HG03469 (cell line): ENCODE data around the gene MAP7.

Source experiments
- ATAC-seq: cut with Tn5 transposase; IDR thresholded peaks from one replicate; pipeline ENCODE4 v1.9.1; 2021; ENCODE audit warnings: mild to moderate bottlenecking, moderate library complexity, moderate number of reproducible peaks; ENCODE audit not compliant: unreplicated experiment

The MAP7 gene

DNA sequence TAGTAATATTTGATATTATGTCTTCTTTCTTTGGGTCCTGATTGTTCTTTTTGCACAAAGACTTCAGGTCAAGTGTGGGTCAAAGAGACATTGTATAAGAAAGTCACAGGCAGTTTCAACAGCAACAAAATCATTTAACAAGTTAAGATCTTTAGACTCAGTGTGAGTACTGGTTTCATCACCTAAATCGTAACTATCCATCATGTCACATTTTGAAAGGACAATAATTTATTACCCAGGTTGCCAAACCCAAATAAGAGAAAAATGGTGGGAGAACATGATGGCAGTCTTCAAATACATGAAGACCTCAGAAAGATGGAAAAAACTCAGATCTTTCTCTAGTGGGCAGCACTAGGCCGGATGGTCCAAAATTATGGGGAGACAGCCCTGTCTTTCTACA is 205.1 kb downstream of the MAP7 start:
- no peak for ATAC-seq

DNA sequence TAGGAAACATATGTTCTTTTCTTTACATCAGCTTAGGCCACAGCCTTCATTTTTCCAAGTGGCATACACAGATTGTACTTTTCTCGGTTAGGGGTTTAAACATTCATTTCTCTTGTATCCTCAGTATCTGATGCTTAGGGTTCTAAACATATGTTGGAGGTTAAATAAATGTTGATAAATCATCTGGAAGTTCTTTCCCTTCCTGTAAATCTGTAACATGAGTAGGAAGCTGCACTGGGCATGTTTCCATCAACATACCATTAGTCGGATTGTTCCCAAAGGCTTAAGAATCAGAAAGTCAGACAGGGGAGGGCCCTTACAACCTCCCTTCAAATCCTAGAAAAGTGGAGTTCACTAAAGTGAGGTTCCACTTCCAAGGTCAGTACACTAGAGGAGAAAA is 205.8 kb downstream of the MAP7 start:
- no peak for ATAC-seq

DNA sequence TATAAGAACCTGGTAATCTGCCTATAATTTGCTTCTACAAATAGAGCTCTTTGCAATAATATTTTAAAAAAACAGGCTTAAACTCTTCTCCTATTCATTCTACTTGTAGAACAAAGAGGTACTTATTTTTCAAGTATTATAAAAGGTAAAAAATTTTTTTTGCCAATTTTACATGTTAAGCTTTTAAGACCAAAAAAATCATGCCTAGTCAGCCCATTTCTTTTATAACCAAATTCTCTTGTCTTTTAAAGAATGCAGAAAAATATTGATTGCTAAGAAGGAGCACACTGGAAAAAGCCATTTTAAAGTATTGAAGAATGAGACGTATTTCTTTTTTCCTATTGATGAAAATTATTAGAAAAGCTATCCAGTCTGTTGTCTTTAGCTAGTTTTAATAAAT is 206.5 kb downstream of the MAP7 start:
- no peak for ATAC-seq

DNA sequence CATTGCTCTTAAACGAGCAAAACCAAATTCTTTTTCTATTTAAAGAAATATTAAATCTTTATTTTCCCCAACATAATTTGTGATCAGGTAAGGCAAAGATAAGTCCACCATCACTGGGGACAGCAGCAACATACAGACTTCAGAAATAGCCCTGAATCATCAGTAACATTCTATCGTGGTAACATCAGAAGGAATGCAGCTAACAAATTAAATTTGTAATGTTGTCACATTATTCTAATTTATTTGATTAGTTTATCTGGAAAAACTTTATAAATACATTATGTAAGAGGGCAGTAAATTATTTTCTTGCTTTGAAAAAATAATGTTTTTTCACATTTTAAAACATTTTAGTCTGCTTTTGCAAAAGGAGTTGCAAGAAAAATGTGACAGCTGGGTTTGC is 206.9 kb downstream of the MAP7 start:
- no peak for ATAC-seq

DNA sequence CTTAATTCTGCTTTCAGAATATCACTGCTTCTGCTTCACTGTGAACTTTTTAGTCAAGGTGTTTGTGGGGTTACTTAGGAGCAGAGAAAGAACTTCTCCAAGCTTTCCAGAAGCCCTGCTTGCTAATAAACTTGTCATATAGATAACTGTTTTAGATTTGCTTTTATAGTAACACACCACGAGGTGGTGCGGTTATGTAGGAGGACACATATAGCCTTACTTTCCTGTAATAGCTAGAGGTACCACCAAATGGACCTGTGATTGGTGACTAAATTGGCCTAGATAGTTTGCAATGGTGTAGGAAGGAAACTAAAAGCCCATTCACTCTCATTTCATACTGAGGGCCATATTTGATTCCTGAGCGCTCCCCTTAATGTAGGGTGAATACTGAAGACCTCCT is 208.3 kb downstream of the MAP7 start:
- ATAC-seq = no peak

DNA sequence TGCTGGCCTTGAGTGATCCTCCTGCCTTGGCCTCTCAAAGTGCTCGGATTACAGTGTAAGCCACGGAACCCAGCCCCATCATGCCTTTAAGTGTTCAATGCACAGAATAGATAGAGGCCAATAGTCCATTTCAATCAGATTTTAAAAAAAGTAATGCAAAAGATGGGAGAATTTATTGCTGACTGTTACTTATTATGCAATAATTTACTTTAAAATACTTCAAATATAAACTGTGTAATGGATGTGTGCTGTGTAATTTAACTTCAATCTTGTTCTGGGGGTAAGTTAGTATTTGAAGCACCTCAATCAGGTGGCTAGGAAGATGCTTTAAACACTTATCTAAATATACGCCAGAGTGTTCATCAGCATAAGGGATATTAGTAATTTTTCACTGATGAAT is 208.9 kb downstream of the MAP7 start:
- ATAC-seq = no peak

DNA sequence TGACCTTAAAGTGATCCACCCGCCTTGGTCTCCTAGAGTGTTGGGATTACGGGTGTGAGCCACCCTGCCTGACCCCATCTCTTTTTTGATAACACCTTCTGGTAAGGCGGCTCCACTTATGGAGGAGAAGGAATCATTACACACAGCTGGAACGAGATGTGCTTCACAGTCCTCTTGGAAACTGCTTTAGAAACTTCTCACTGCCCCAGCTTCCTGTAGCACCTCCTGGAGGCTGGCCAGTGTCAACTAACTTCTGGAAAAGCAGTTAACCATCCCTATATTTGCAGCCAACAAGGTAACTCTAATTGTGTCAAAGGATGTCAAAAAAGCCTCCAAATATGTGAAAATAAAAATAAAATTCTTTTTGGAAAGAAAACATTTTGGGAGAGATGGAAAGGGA is 211.7 kb downstream of the MAP7 start:
- ATAC-seq = no peak

DNA sequence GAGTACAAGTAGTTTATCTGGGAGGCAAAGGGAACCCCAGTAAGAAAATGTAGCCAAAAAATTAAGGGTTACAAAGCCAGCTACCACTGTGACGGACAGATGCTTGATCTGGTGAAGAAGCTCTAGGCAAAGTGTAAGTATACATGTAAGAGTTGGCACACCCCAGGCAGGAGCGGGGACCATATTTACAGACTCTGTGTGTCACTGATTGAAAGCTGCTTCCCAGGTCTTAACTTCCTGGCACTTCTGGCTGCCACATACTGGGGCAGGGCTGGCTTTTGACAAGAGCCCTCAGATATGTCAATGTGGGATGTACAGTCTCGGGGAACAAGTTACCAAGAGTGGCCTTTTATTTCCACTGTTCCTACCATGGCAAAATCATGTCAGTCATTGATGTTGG is 212.6 kb downstream of the MAP7 start:
- no peak for ATAC-seq

DNA sequence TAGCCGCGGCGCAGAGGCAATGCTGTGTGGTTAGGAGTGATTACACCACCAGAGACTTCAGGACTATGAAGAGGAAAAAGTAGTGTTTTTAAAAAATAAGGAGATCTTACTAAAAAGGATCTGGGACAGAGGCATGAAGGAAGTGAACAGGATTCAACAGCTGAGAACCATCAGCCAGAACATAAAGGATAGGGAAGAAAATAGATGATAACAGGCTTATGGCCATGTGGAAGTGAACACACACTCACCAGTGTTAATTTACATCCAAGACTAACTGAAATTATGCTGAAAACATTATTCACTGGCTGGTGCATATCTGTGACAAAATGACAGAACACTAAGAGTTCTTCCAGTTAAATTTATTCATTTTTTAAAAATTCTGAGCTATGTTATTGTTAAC is 213.1 kb downstream of the MAP7 start:
- no peak for ATAC-seq

DNA sequence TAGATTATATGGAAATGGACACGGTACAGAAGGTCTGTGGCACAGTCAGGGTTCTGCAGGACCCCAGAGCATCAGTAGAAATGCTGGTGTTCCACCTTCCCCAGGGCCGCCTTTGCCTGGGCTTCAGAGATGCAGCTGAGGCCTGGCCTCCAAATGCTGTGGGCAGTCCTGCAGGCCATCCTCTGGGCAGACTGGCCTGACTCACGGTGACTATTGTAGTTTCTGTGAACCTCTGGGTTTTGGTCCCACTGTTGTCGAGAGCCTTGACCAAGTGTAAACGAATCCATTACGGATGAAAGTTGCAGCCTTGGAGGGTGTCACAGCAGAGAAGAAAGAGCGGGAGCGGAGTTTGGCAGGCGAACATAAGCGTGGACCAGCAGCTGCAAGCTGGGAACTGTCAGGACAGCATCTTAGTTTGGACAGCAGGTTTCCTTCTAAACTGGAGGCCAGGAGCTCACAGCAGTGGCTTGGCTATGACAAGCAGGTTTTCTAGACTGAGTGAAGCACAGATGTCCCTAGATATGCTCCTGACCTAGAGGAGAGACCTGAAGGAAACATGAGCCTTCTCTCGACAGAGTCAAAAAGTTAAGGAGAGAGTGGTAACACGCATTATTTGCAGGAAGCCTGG is 214.4 kb downstream of the MAP7 start:
- ATAC-seq = no peak

DNA sequence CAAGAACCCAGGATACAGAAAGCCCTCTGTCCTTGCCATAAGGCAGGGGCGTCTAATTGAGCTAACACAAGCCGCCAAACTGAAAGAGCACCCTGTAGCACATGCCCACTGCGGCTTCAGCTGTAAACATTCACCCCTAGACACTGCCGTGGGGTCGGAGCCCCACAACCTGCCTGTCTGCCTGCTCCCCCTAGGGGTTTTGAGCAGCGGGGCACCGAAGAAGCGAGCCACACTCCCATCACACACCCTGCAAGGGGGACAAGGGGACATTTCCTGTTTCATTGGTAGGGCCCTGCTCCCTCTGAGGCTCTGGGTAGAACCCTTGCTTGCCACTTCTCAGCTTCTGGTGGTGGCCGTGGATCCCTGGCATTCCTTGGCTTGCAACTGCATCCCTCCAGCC is 215.4 kb downstream of the MAP7 start:
- ATAC-seq = no peak

DNA sequence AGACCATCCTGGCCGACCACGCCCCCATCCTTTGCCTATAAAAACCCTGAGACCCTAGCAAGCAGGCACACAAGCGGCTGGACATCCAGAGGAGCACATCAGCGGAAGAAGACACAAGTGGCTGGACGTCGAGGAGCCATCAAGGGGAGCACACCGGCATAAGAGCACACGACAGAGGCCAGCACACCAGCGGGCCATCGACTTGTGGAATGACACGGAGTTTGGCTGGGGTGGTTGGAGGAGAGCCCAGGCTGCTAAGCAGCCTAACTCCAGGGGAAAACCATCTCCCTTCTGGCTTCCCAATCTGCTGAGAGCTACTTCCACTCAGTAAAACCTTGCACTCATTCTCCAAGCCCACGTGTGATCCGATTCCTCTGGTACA is 215.8 kb downstream of the MAP7 start:
- no peak for ATAC-seq

DNA sequence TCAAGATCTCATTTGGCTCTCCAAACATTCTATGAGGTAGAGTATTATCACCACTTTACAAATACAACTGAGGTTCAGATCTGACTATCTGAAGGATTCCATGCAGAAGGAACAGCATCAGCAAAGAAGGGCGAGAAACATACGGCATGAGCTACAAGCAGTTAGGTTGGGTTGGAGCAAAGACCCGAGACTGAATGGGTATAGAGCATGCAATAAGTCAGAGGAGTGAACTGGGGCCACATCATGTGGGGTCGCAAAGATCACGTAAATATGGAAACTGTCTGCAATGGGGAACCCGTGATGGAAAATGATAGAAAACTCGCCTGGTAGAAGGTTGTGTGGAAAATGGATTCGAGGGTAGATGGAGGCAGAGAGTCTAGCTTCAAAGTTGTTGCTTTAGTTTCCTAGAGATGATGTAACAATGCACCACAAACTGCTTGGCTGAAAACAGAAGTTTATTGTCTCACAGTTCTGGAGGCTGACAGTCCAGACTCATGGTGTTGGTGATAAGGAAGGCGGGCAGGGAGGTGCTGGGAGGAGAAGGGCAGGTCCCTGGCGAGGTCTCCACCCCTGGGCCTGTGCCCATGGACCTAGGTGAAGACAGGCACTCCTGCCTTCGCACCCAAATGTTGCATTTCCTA is 216.3 kb downstream of the MAP7 start:
- ATAC-seq = no peak

DNA sequence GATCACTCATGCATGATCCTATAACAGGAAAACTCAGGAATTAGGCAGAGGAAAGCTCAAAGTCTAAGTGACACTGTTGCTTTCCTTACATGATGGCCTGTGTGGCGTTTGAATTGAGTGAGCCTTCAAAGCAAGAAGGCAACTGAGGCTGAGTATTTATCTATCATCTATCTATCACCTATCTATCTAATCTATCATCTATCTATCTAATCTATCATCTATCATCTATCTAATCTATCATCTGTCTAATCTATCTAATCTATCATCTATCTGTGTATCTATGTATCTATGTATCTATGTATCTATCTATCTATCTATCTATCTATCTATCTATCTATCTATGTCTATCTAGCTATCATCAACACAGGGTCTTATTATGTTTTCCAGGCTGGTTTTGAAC is 218.8 kb downstream of the MAP7 start:
- ATAC-seq = no peak

DNA sequence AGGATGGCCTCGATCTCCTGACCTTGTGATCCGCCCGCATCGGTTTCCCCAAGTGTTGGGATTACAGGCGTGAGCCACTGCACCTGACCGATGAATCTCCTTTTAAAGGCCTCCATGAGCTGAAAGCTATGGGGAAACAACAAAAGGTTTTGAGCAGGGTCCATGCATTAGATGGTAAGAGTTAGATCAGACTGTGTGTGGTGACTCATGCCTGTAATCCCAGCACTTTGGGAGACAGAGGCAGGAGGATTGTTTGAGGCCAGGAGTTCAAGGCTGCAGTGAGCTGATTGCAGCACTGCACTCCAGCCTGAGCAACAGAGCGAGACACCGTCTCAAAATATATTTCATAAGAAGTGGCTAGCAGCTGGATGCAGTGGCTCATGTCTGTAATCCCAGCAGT is 219.6 kb downstream of the MAP7 start:
- ATAC-seq = no peak

DNA sequence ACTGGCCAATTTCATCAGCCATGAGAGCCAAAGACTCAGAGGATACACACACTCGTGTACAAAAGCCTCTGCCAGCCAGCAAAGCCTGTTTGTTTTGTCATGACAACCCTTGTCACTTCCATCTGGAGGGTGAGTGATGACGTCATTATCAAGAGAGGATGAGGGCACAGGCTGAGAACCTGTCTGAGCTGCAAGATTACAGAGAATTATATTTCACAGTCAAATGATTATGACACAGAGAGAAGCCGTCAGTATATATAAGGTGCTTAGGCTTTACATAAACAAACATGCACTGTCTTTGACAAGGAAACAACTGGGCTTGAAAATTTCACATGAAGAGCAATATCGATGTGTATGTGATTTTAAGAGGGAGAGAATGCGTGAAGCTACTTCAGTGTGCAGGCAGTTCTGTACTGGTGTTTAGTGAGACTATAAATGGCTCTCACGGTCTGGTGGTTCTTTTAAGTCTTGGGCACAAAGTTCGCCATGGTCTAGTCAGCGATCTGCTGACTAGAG is 224.1 kb downstream of the MAP7 start:
- no peak for ATAC-seq

DNA sequence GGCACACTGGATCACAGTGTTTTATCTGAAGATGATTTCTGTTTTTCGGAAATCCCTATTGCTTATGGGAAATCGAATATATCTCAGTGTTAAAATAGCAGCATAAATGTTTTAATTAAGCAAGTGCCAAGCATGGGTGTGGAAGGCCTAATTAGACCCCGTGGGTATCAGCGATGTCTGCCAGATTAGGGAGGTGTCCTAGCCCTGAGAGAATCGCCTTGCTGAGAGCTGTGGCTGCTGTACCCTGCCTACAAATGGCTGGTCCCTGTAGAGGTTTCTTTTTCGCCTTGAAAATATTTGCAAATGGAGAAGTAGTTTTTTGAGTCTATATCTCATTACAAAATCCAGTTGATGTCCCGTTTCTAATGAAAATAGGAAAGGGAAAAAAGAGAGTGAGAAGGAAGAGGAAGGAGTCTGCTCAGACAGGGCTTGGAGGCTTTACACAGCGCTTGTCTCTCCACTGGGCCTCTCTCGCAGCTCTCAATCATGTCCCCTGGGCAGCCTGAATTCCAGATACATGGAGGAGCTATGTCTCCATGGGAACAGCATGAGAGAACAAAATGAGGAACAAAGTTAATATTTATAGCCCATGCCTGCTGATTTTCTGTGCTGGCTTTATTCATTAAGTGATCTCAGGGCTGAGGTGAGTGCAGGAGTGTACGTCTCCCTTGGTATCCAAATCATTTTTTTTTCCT is 225.4 kb downstream of the MAP7 start:
- ATAC-seq = no peak

DNA sequence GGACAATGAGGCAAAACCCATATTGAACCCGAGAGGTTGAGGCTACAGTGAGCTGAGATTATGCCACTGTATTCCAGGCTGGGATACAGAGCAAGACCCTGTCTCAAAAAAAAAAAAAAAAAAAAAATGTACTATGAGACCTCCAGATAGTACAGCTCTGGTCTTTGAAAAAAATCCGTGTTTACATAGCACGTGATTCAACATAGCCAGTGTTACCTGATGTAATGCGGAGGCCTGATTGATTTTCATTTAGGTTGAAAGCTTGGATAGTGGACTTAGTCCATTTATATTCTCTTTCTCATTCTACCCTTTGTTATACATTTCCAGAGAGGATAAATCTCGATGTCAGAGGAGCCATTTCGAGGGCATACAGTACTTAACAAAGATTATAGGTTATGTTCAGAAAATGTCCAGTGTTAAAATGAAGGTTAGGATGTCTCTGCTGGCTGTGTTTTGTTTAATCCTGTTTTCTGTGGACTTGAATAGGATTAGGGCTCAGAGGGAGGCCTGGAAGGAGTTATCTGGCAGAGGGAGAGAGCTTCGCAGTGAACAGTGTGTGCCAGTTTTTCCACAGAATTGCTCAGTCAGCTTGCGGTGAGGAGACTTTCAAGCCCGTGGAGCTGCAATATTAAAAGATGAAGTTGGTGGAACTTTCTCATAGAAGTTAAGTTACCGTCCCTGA is 226.7 kb downstream of the MAP7 start:
- no peak for ATAC-seq

DNA sequence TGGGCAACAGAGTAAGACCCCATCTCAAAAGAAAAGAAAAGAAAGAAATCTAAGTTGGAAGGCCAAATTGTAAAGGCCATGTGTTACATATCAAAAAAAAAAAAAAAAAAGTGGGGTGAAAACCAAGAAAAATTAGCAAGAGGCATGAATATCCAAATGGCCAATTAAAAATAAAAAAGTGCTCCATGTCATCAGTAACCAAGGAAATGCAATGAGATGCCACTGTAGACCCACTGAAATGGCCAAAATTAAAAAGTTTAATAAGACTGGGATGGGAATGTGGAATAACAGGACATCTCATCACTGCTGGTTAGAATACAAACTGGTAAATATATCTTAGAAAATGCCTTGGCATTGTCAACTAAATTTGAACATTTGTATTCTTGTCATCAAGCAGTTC is 230.5 kb downstream of the MAP7 start:
- ATAC-seq = no peak

DNA sequence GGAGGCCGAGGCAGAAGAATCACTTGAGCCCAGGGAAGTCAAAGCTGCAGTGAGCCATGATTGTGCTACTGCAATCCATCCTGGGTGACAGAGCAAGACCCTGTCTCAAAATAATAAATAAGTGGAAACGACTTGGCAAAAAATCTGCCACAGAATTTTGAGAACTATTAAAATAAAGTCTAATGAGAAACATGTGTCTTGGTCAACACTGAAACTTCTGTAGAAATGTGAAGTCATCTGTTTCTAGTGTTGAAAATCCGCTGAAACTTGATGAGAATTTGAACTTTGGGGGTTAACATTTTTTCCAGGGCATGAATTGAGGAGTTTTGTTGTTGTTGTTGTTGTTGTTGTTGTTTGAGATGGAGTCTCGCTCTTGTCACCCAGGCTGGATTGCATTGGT is 231.5 kb downstream of the MAP7 start:
- ATAC-seq = no peak

DNA sequence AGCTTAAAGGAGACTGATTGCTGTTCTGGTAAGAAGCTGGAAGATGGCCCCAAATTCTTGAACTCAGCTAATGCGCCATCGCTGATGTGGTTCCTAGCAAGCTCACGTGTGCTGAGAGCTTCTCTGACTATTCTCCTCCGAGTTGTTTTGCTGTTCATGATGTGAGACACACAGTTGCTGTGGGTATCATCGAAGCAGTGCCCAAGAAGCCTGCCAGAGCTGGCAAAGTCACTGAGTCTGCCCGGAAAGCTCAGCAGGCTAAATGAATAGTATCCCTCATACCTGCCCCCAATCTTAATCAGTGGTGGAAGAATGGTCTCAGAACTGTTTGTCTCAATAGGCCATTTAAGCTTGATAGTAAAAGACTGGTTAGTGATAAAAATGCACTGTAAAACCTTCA is 232.3 kb downstream of the MAP7 start:
- ATAC-seq = no peak
